GM12892 (cell line): ENCODE data around the gene ARF6.

Experiments
- POLR2A ChIP-seq: IDR thresholded peaks from 2 replicates; pipeline ENCODE4 v1.6.1; 2011; ENCODE audit warnings: low read depth, low read length, control low read depth
- TAF1 ChIP-seq: IDR thresholded peaks from 2 replicates; pipeline ENCODE4 v1.6.1; 2011; ENCODE audit warnings: low read depth, mild to moderate bottlenecking, control low read depth, low read length, borderline replicate concordance

GRCh38 chr14:49851813-49852212 lies 41.1 kb upstream of the ARF6 start:
- TF ChIP-seq TAF1: no peak
- TF ChIP-seq POLR2A: no peak
